Progenitor cell of endocrine pancreas (in vitro differentiated cells): ENCODE measurements around the gene NKD1. TPM values are rescaled to one million over a fixed set of nuclear protein-coding genes. Genes with fewer than 3 reads are reported as not detected.

Experiments used
- DNase-seq: peaks from one replicate; pipeline ENCODE4 v3.0.0; 2021; ENCODE audit warnings: low spot score; ENCODE audit not compliant: unreplicated experiment
- H3K27ac Mint-ChIP-seq: 2 replicates; pipeline ENCODE4 v1.8.0; 2021; ENCODE audit warnings: mild to moderate bottlenecking, moderate library complexity, mixed read lengths
- H3K27me3 Mint-ChIP-seq: 2 replicates; pipeline ENCODE4 v1.8.0; 2021; ENCODE audit warnings: mixed read lengths
- H3K36me3 Mint-ChIP-seq: 2 replicates; pipeline ENCODE4 v1.8.0; 2022; ENCODE audit warnings: mixed read lengths; ENCODE audit not compliant: insufficient read depth
- H3K4me1 Mint-ChIP-seq: 2 replicates; pipeline ENCODE4 v1.8.0; 2021; ENCODE audit warnings: low read depth, mixed read lengths
- H3K4me3 Mint-ChIP-seq: 2 replicates; pipeline ENCODE4 v1.8.0; 2021; ENCODE audit warnings: low read depth, mild to moderate bottlenecking, moderate library complexity, mixed read lengths
- H3K9me3 Mint-ChIP-seq: 2 replicates; pipeline ENCODE4 v1.8.0; 2021; ENCODE audit warnings: low read depth, mixed read lengths
- total RNA-seq: library from RNA; stranded (reverse); gene quantifications from 2 replicates; pipeline ENCODE4 v1.2.1, GENCODE V29; 2021
- TF ChIP-seq, protein P1 (sequence below): fragments of 200-600 bp; sonication (generic); IDR thresholded peaks from one replicate; pipeline ENCODE4 v1.5.0; 2021; ENCODE audit warnings: antibody characterized with exemption, mild to moderate bottlenecking; ENCODE audit not compliant: unreplicated experiment

The NKD1 gene
- total RNA-seq, 1 donor from 2014 or later = 3.0 TPM

DNA sequence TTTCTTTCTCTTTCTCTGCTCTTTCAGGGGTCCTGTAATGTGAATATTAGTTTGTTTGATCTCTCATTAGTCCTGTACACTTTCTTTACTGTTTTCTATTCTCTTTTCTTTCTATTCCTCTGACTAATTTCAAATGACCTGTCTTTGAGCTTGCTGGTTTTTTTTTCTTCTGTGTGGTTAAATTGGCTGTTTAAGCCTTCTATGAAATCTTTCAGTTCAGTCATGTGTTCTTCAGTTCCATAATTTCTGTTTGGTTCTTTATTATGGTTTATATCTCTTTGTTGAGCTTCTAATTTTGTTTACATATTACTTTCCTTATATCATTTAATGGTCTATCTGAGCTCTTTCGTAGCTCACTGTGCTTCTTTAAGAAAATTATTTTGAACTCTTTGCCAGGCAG lies 31.3 kb upstream of the NKD1 start:
- peaks cover 9% of the 10 kb centered on the region for H3K27me3 Mint-ChIP-seq
- TF ChIP-seq, protein P1, sequence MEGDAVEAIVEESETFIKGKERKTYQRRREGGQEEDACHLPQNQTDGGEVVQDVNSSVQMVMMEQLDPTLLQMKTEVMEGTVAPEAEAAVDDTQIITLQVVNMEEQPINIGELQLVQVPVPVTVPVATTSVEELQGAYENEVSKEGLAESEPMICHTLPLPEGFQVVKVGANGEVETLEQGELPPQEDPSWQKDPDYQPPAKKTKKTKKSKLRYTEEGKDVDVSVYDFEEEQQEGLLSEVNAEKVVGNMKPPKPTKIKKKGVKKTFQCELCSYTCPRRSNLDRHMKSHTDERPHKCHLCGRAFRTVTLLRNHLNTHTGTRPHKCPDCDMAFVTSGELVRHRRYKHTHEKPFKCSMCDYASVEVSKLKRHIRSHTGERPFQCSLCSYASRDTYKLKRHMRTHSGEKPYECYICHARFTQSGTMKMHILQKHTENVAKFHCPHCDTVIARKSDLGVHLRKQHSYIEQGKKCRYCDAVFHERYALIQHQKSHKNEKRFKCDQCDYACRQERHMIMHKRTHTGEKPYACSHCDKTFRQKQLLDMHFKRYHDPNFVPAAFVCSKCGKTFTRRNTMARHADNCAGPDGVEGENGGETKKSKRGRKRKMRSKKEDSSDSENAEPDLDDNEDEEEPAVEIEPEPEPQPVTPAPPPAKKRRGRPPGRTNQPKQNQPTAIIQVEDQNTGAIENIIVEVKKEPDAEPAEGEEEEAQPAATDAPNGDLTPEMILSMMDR = no peak
- H3K4me3 Mint-ChIP-seq = no peak overlapping the region
- peaks cover 12% of the 10 kb centered on the region for H3K9me3 Mint-ChIP-seq
- H3K36me3 Mint-ChIP-seq = no peaks in the 10 kb centered on the region
- no peak overlapping the region for H3K27ac Mint-ChIP-seq
- DNase-seq = no peak
- no peaks in the 10 kb centered on the region for H3K4me1 Mint-ChIP-seq

DNA sequence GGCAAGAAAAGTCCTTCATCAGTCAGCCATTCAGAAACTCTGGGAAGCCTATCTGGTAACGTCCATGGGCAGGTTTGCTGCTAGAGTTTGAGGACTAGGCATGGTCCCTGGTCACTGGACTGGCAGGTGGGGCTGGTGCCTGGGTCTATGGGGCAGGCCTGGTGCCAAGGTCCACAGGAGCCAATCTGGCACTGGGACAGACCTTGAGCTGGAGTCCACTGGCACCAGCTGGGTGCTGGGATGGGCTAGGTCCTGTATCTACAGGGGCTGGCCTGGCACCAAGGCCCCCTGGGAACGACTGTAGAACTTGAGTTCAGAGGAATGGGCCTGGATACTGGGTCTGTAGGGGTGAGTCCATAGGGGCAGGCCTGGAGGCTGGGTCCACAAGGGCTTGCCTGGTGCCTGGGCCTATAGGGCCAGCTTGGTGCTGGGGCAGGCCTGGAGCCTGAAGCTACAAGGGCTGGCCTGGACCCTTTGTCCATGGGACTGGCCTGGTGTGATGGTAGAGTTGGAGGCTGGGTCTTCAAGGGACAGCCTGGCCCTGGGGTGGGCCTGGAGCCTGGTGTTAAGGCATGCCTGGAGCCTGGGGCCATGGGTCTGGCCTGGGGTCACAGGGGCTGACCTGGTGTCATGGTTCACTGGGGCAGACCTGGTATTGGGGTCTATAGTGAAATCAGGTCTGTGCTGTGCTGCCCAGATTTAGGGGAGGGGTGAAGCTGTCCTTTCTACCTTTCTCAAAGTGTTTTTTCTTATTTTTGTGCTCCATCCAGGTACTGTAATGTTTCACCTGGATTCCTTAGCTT lies 30.5 kb upstream of the NKD1 start:
- DNase-seq = no peak
- Mint-ChIP-seq H3K4me1 (no peaks in the 10 kb centered on the region), H3K9me3 (peaks cover 12% of the 10 kb centered on the region), H3K27me3 (peaks cover 9% of the 10 kb centered on the region), H3K4me3 (no peak overlapping the region), H3K36me3 (no peaks in the 10 kb centered on the region), H3K27ac (no peak overlapping the region)
- TF ChIP-seq, protein P1 = no peak

DNA sequence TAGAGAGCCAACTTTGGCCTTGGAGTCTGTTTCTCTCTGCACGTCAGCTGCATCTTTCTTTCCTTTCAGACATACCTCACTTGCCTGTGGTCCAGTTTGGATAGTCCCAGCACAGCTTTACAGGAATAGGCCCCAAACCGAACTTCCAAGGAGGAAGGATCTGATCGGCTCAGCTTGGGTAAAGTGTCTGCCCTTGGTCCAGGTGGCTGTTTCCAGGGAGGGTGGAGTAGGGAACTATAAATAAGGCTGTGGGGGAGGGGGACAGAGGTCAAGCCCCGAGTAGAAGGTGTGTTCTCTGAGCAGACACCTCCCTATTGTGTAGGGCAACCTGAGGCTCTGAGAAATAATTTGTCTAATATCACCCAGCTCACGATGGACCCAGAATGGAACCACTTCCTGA lies 29.2 kb upstream of the NKD1 start:
- no peaks in the 10 kb centered on the region for H3K4me1 Mint-ChIP-seq
- TF ChIP-seq, protein P1 = no peak
- DNase-seq = no peak

DNA sequence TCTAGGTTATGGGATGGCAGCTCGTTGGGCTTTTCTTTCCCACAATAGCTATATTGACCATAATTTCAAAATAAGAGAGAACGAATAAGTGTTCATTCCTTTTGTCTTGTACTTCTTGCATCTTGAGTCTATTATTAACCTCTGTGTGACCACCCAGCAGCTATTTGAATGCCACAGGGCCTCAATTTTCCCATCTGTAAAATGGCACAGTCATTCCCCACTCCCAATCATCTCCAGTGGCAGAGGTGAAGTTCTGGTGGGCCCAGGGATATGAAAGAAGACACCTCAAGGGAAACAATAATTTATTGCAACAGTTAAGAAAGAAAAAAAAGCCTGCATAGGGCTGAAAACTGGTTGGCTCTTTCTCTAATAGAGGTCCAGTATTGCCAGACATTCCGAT lies 28.6 kb upstream of the NKD1 start:
- Mint-ChIP-seq H3K4me1 (no peaks in the 10 kb centered on the region), H3K36me3 (no peaks in the 10 kb centered on the region), H3K4me3 (no peak overlapping the region), H3K27me3 (peaks cover 9% of the 10 kb centered on the region), H3K9me3 (peaks cover 12% of the 10 kb centered on the region), H3K27ac (no peak overlapping the region)
- DNase-seq = no peak
- TF ChIP-seq, protein P1 = no peak

More for the DNA sequence above, 29.2 kb upstream of the NKD1 start:
- no peaks in the 10 kb centered on the region for H3K36me3 Mint-ChIP-seq
- peaks cover 12% of the 10 kb centered on the region for H3K9me3 Mint-ChIP-seq
- no peak overlapping the region for H3K27ac Mint-ChIP-seq
- H3K4me3 Mint-ChIP-seq = no peak overlapping the region
- peaks cover 9% of the 10 kb centered on the region for H3K27me3 Mint-ChIP-seq

DNA sequence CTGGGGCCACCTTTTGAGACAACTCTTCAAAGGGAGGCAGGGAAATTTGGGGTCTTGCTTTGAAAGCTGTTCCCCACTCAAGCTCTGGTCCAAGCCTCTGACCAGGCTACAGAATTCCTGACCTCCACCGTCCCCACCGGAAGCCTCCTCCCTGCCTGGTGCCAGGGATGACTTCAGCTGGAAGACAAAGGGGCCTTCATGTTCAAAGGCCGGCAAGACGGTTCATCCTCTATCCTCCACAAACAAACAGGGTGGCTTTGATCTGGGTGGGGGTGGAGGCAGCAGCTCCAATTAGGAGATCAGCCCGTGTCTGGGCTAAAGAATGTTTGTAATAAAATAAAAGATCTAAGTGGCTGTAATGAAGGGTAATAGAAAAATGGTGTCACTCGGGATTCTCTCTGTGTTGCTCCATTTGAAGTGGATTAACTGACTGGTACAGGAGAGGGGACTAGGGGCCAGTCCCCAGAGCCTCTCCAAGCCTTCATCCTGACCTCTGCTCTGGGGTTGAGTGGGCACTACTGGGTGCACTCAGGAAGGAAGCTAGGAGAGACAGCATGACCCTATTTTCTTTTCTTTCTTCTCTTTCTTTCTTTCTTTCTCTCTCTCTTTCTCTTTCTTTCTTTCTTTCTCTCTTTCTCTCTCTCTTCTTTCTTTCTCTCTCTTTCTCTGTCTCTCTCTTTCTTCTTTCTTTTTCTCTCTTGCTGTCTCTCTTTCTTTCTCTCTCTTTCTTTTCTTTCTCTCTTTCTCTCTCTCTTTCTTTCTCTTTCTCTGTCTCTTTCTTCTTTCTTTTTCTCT lies 27.5 kb upstream of the NKD1 start:
- Mint-ChIP-seq H3K9me3 (peaks cover 12% of the 10 kb centered on the region), H3K4me1 (no peaks in the 10 kb centered on the region), H3K36me3 (no peaks in the 10 kb centered on the region), H3K27me3 (peaks cover 9% of the 10 kb centered on the region), H3K27ac (no peak overlapping the region), H3K4me3 (no peak overlapping the region)
- DNase-seq = no peak
- TF ChIP-seq, protein P1 = no peak
